Measurements from ENCODE around the gene MEIS3.
"Not testable (repeated sequence)": the region's sequence is repeated elsewhere in the genome, so short reads cannot be mapped to it uniquely, and the experiment has no call there.

Gene MEIS3

DNA sequence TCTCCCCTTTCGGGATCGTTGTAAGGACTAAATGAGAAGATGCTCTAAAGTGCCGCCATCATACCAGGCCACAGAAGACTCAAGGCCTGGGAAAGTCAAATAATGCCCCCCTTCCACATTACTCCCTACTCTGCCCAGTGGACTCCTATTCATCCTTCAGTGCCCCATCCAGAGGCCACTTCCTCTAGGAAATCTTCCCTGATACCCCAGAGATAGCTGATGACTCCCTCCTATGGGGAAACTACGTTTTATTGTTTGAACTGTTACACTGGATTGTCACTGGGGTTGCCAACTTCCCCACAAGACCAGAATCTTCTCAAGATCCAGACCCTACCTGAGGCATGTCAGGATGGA lies 14.2 kb downstream of the MEIS3 start:
- H2AFZ ChIP-seq (ENCODE audit: low read depth, low read length), result no peak overlapping the region
- no peaks in the 10 kb centered on the region for H3K4me1 ChIP-seq (ENCODE audit: insufficient read depth, low read length)
- H3K9me3 ChIP-seq (ENCODE audit: low read length), result no peaks in the 10 kb centered on the region
- H3K36me3 ChIP-seq (ENCODE audit: insufficient read depth, low read length), result peaks cover 29% of the 10 kb centered on the region
- no peak overlapping the region for H3K4me3 ChIP-seq (ENCODE audit: low read length)
- H3K27me3 ChIP-seq (ENCODE audit: insufficient read depth, low read length), result no peaks in the 10 kb centered on the region

DNA sequence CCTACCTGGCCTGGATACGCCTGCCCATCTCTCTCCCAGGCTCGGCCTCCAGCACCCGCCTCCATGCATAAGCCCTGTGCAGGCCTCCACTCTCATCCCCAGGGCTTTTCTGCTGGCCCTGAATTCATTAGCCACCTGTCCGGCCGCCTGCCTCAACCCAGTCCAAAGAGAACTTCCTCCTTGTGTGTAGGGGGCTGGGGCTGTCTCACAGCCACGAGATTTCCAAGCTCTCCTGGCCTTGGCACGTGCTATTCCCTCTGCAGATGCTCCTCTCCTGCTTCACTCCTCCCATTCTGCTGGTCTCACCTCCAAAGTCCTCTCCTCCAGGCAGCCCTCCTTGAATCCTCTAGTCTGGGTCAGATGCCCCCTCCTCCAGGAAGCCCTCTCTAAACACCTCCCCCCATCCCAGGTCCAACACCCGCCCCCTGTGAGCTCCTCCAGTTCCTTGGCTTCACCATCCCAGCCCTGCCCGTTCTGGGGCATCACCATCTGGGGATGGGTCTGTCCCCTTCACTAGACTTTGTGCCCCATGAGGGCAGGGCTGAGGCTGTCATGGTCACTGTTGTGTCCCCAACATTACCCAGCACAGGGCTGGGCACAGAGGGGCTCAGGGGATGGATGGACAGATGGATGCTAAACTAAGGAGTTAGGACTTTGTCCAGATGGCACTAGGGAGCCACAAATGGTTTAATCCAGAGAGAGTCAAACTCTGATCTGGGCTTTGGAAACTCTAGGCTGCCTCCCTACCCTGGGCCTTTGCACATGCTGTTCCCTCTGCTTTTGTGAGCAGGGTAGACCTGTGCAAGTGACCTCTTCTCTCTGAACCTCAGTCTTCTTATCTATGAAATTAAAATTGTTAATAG lies 14.8 kb downstream of the MEIS3 start:
- Histone ChIP-seq H3K4me3 (ENCODE audit: low read length) (no peak overlapping the region), H3K27me3 (ENCODE audit: insufficient read depth, low read length) (no peaks in the 10 kb centered on the region), H2AFZ (ENCODE audit: low read depth, low read length) (no peak overlapping the region), H3K36me3 (ENCODE audit: insufficient read depth, low read length) (peaks cover 29% of the 10 kb centered on the region), H3K4me1 (ENCODE audit: insufficient read depth, low read length) (no peaks in the 10 kb centered on the region), H3K9me3 (ENCODE audit: low read length) (no peaks in the 10 kb centered on the region)

DNA sequence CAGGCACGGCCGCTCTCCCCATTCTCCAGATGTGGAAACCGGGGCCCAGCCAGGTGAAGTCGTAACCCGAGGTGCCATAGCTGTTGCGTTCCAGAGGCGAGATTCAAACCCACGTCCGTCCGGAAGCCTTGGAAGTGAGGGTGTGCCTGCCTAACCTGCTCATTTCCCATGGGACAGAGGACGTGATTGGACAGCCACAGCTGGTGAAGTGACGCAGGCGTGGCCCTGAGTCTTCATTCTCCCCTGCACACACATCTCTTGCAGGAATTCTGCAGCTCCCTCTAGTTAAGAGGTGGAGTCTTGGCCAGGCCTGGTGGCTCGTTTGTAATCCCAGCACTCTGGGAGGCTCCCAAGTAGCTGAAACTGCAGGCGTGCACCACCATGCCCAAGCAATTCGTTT lies 16.8 kb downstream of the MEIS3 start:
- Histone ChIP-seq H3K4me1 (ENCODE audit: insufficient read depth, low read length) (peaks cover 12% of the 10 kb centered on the region), H3K36me3 (ENCODE audit: insufficient read depth, low read length) (peaks cover 18% of the 10 kb centered on the region), H2AFZ (ENCODE audit: low read depth, low read length) (no peak overlapping the region), H3K4me3 (ENCODE audit: low read length) (no peak overlapping the region), H3K27me3 (ENCODE audit: insufficient read depth, low read length) (no peaks in the 10 kb centered on the region), H3K9me3 (ENCODE audit: low read length) (no peaks in the 10 kb centered on the region)

DNA sequence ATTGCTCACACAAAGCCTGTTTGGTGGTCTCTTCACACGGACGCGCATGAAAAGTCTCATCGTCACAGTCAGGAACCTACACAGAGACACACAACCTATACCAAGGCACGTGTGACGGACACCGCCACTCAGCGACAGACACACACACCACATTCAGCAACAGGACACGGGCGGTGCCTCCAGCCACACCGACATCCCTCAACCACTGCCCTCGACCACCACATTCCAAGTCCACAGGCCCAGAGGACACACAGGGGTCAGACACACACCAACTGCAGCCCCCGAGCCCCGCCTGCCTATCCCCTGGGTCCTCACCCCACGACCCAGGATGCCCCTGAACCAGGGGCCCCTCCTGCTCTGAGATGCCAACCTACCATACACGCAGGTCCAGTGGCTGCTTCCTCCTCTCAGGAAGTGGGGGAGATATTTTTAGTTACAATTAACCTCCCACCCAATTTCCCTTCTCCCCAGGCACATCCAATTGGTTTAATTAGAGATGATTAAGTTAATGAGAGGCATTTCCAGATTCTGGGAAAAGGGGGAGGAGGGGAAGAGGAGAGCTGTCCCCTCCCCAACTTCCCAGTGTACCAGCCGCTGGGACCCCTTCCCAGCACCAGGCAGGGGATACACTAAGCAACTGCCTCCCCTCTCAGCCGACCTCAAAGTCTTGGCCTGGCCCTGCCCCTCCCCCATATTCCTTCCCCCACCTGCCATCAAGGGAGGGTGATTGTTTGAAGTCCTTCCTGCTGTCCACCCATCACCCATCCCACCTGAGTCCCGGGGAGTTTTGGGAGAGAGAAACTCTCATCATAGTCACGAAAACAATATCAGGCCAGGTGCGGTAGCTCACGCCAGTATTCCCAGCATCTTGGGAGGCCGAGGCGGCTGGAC lies 20.4 kb downstream of the MEIS3 start:
- no peaks in the 10 kb centered on the region for H3K27me3 ChIP-seq (ENCODE audit: insufficient read depth, low read length)
- peaks cover 12% of the 10 kb centered on the region for H3K4me1 ChIP-seq (ENCODE audit: insufficient read depth, low read length)
- H3K4me3 ChIP-seq (ENCODE audit: low read length), result no peak overlapping the region
- no peak overlapping the region for H2AFZ ChIP-seq (ENCODE audit: low read depth, low read length)
- H3K9me3 ChIP-seq (ENCODE audit: low read length), result no peaks in the 10 kb centered on the region
- peaks cover 2% of the 10 kb centered on the region for H3K36me3 ChIP-seq (ENCODE audit: insufficient read depth, low read length)

DNA sequence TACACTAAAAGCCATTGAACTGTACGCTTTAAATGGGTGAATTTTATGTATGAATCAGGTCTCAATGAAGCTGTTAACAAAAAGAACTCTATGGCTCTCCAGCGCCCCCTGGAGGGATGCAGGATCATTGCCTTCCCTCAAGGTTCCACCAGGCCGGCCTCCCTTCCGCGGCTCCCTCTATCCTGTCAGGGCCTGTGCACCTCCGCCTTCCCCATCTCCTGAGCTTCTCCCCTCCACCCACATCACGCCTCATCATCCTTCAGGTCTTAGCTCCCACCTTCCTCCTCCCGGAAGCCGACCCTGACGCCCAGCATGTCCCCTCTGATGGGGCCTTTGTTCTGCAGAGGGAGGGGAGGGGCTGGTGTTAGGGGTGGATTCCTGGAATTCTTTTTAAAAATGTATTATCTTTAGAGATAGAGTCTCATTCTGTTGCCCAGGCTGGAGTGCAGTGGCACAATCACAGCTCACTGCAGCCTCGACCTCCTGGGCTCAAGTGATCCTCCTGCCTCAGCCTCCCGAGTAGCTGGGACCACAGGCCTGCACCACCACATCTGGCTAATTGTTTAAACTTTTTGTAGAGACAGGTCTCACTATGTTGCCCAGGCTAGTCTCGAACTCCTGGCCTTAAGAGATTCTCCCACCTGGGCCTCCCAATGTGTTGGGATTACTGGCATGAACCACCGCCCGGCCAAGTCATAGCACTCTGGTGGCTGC lies 27.7 kb downstream of the MEIS3 start:
- no peaks in the 10 kb centered on the region for H3K36me3 ChIP-seq (ENCODE audit: insufficient read depth, low read length)
- no peak overlapping the region for H2AFZ ChIP-seq (ENCODE audit: low read depth, low read length)
- no peak overlapping the region for H3K4me3 ChIP-seq (ENCODE audit: low read length)
- no peaks in the 10 kb centered on the region for H3K4me1 ChIP-seq (ENCODE audit: insufficient read depth, low read length)
- H3K27me3 ChIP-seq (ENCODE audit: insufficient read depth, low read length), result no peaks in the 10 kb centered on the region
- H3K9me3 ChIP-seq (ENCODE audit: low read length), result no peaks in the 10 kb centered on the region

DNA sequence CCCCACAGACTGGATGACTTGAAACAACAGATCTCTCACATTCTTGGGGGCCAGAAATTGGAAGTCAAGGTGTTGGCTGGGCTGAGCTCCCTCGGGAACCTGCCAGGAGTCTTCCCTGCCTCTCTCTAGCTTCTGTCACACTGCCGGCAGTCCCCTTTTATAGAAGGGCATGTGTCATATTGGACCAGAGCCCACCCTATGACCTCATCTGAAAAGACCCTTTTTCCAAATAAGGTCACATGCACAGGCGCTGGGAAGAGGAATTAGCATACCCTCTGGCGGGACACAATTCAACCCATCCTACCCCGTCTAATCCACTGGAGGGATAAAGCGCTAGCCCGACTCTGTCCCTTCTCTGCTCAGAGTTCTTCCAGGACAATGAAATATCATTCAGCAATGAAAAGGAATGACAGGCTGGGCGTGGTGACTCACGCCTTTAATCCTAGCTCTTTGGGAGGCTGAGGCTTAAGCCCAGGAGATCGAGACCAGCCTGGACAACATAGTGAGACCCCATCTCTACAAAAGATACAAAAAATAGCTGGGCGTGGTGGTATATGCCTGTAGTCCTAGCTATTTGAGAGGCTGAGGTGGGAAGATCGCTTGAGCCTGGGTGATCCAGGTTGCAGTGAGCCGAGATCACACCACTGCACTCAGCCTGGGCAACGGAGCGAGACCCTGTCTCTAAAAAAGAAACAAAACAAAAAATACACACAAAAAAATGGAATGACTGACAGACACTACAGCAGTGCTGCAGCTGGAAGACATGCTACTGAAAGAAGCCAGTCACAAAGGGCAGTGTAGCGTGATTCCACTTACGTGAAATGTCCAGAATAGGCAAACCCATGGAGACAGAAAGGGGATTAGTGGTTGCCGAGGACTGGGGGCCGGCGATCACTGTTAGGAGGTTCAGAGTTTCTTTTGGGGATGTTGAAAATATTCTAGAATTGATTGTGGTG lies 28.5 kb downstream of the MEIS3 start:
- no peaks in the 10 kb centered on the region for H3K9me3 ChIP-seq (ENCODE audit: low read length)
- no peaks in the 10 kb centered on the region for H3K4me1 ChIP-seq (ENCODE audit: insufficient read depth, low read length)
- no peaks in the 10 kb centered on the region for H3K36me3 ChIP-seq (ENCODE audit: insufficient read depth, low read length)
- no peak overlapping the region for H3K4me3 ChIP-seq (ENCODE audit: low read length)
- no peak overlapping the region for H2AFZ ChIP-seq (ENCODE audit: low read depth, low read length)
- H3K27me3 ChIP-seq (ENCODE audit: insufficient read depth, low read length), result no peaks in the 10 kb centered on the region

DNA sequence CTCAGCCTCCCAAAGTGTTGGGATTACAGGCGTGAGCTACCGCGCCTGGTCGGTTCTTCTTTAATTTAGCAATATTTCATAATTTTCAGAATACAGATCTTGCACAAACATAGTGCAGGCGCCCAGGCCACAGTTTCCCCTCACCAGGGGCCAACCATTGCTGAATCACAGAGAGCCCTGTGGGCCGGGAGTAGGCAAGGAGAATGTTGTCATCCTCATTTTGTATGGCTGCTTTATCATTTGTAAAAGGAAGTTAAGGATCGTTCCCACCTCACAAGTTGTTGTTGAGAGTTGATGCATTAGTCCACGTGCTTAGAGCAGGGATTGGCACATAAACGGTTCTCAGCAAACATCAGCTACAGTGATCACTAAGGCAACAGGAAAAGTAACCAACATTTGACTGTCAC lies 30.2 kb downstream of the MEIS3 start:
- H3K27me3 ChIP-seq (ENCODE audit: insufficient read depth, low read length), result no peaks in the 10 kb centered on the region
- H3K9me3 ChIP-seq (ENCODE audit: low read length), result no peaks in the 10 kb centered on the region
- H3K4me3 ChIP-seq (ENCODE audit: low read length), result no peak overlapping the region
- H3K36me3 ChIP-seq (ENCODE audit: insufficient read depth, low read length), result no peaks in the 10 kb centered on the region
- no peak overlapping the region for H2AFZ ChIP-seq (ENCODE audit: low read depth, low read length)
- H3K4me1 ChIP-seq (ENCODE audit: insufficient read depth, low read length), result no peaks in the 10 kb centered on the region

DNA sequence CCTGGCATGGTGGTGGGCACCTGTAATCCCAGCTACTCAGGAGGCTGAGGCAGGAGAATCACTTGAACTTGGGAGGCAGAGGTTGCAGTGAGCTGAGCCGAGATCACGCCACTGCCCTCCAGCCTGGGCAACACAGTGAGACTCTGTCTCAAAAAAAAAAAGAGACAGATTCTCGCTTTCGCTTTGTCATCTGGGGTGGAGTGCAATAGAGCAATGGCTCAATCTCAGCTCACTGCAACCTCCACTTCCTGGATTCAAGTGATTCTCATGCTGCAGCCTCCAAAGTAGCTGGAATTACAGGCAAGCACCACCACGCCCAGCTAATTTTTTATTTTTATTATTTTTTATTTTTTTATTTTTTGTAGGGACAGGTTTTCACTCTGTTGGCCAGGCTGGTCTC lies 30.6 kb downstream of the MEIS3 start:
- not testable (repeated sequence) for H2AFZ ChIP-seq (ENCODE audit: low read depth, low read length); H3K27me3 ChIP-seq (ENCODE audit: insufficient read depth, low read length); H3K36me3 ChIP-seq (ENCODE audit: insufficient read depth, low read length); H3K4me3 ChIP-seq (ENCODE audit: low read length); H3K4me1 ChIP-seq (ENCODE audit: insufficient read depth, low read length); H3K9me3 ChIP-seq (ENCODE audit: low read length)

DNA sequence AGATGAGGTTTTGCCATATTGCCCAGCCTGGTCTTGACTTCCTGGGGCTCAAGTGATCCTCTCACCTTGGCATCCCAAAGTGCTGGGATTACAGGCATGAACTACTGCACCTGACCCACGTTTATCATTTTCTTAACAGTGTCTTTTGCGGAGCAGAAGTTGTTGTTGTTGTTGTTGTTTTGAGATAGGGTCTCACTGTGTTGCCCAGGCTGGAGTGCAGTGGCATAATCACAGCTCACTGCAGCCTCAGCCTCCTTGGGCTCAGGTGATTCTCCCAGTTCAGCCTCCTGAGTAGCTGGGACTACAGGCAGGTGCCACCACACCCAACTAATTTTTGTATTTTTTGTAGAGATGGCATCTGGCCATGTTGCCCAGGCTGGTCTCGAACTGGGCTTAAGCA lies 31.7 kb downstream of the MEIS3 start:
- not testable (repeated sequence) for H3K36me3 ChIP-seq (ENCODE audit: insufficient read depth, low read length); H3K4me3 ChIP-seq (ENCODE audit: low read length); H3K9me3 ChIP-seq (ENCODE audit: low read length); H2AFZ ChIP-seq (ENCODE audit: low read depth, low read length); H3K4me1 ChIP-seq (ENCODE audit: insufficient read depth, low read length); H3K27me3 ChIP-seq (ENCODE audit: insufficient read depth, low read length)

DNA sequence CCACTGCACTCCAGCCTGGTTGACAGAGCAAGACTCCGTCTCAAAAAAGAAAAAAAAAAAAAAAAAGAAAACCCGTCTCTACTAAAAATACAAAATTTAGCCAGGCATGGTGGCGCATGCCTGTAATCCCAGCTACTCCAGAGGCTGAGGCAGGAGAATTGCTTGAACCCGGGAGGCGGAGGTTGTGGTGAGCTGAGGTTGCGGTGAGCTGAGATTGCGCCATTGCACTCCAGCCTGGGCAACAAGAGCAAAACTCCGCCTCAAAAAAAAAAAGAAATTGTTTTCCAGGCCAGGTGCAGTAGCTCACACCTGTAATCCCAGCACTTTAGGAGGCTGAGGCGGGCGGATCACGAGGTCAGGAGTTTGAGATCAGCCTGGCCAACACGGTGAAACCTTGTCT lies 32.7 kb downstream of the MEIS3 start:
- not testable (repeated sequence) for H3K36me3 ChIP-seq (ENCODE audit: insufficient read depth, low read length); H2AFZ ChIP-seq (ENCODE audit: low read depth, low read length); H3K9me3 ChIP-seq (ENCODE audit: low read length); H3K4me1 ChIP-seq (ENCODE audit: insufficient read depth, low read length); H3K4me3 ChIP-seq (ENCODE audit: low read length); H3K27me3 ChIP-seq (ENCODE audit: insufficient read depth, low read length)

DNA sequence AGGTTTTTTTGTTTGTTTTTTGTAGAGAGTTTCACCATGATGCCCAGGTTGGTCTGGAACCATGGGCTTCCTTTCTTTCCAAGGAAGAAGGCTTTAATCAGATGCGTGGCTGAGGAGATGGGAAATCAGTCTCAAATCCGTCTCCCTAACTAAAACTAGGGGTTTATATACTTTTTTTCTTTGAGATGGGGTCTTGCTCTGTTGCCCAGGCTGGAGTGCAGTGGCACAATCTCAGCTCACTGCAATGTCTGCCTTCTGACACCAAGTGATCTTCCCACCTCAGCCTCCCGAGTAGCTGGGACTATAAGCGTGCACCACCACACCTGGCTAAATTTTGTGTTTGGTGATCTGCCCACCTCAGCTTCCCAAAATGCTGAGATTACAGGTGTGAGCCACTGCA lies 34.8 kb downstream of the MEIS3 start:
- H3K4me3 ChIP-seq (ENCODE audit: low read length); H2AFZ ChIP-seq (ENCODE audit: low read depth, low read length); H3K9me3 ChIP-seq (ENCODE audit: low read length): not testable (repeated sequence)

DNA sequence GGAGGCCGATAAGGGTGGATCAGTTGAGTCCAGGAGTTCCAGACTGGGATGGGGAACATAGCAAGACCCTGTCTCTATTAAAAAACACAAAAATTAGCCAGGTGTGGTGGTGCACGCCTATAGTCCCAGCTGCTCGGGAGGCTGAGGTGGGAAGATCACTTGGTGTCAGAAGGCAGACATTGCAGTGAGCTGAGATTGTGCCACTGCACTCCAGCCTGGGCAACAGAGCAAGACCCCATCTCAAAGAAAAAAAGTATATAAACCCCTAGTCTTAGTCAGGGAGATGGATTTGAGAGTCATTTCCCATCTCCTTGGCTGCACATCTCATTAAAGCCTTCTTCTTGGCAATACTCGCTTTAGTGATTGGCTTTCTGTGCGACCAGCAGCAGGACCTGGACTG lies 35.4 kb downstream of the MEIS3 start:
- H3K4me1 ChIP-seq (ENCODE audit: insufficient read depth, low read length); H3K9me3 ChIP-seq (ENCODE audit: low read length); H3K27me3 ChIP-seq (ENCODE audit: insufficient read depth, low read length); H3K4me3 ChIP-seq (ENCODE audit: low read length); H2AFZ ChIP-seq (ENCODE audit: low read depth, low read length): not testable (repeated sequence)
- peaks cover 33% of the 10 kb centered on the region for H3K36me3 ChIP-seq (ENCODE audit: insufficient read depth, low read length)

More for the DNA sequence above, 34.8 kb downstream of the MEIS3 start:
- not testable (repeated sequence) for H3K4me1 ChIP-seq (ENCODE audit: insufficient read depth, low read length); H3K27me3 ChIP-seq (ENCODE audit: insufficient read depth, low read length)
- peaks cover 28% of the 10 kb centered on the region for H3K36me3 ChIP-seq (ENCODE audit: insufficient read depth, low read length)

Data from neuron (in vitro differentiated cells).